ENCODE measurements around the gene TP63.

Gene TP63

DNA sequence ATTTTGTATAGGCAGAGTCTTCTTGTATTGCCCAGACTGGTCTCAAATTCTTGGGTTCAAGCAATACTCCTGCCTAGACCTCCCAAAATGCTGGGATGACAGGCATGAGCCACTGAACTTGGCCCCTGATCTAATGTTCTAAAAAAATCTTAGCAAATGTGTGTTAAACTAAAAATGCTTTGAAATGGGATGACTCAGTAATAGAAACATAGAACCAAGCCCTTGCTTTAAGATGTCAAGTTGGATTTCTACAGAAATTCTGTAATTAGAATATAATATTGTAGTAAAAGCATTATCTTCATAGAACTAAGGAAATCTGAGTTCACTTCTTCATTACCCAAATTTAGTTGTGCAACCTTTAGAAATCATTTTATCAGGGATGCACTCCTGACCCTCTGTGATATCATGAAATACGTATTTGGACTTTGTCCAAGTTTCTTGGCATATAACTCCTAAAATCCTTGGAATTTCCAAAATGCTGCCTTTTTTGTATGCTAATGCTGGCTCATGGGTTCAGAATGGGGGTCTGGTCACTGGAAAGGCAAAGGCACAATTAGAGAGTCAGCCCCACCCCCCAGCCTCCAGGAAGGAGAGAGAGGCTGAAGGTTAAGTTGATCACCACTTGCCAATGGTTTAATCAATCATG, 217.3 kb downstream of the TP63 start:
- DNase-seq (ENCODE audit: low read depth in 4 of 4, low spot score in 1 of 4): no peak

DNA sequence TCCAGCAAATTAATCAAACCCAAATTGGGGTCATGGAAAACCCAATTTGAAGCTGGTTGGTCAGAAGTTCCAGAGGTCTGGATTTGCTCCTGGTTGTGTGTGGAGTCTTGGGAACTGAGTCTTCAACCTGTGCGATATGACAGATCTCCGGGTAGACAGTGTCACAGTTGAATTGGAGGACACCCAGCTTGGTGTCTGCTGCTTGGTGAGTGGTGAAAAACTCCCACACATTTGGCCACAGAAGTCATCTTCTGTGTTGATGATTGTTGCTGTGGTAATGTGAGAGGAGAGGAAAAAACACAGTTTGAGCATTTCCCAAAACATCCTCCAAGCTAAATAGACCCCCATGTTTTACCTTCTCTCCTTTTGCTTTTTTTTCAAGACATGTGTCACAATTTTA, 218.1 kb downstream of the TP63 start:
- no peak for DNase-seq (ENCODE audit: low read depth in 4 of 4, low spot score in 1 of 4)

DNA sequence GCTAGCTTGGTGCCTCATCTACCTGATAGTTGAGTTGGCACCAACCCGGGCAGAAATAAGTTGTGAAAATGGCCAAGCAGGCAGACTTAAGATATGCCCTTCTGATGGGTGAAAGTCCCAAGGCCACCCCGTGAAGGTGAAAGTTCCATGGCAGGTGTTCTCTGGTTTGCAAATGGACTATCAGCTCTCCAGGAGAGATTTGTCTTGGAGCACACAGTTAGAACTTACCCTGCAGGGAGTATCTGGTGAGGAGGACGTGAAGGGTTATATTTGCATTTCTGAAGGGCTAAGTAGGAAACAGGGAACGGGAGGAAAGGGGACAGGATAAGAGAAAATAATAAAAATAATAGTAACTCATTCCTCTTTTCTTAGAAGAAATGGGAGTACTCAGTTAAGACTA, 220.5 kb downstream of the TP63 start:
- DNase-seq (ENCODE audit: low read depth in 4 of 4, low spot score in 1 of 4): no peak

DNA sequence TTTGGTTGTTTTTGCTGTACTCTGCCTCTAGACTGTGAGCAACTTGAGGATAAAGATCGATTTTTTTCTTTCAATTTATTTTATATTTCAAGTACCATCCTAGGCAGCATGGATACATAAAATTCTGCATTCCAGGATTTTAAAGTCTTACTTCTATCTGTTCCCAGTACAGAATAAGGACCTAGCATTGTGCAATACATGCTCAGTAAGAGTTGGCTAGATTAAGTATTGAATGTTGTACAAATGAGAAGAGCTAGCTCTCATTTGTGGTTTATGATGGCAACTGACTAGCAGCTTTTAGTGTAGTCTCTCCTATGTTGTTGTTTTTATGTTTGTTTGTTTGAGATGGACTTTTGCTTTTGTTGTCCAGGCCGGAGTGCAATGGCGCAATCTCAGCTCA, 222.7 kb downstream of the TP63 start:
- no peak for DNase-seq (ENCODE audit: low read depth in 4 of 4, low spot score in 1 of 4)

DNA sequence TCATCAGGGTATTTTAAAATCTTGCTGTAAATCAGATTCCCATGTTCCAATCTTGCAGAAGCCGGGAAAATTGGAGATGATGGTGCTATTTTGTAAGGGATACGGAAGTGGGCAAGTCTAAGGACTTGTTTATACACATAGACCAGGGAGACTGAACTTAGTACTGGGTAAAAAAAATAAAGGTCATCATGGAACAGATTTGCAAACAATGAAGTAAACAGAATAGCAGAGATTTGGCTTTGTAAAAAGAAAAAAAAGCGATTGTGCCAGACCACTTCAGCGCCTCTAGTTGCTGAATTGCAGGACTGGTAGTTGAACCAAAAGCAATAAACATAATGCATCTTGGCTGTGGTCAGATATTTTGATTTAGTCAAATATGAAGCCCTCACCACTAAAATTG, 229.1 kb downstream of the TP63 start:
- no peak for DNase-seq (ENCODE audit: low read depth in 4 of 4, low spot score in 1 of 4)

DNA sequence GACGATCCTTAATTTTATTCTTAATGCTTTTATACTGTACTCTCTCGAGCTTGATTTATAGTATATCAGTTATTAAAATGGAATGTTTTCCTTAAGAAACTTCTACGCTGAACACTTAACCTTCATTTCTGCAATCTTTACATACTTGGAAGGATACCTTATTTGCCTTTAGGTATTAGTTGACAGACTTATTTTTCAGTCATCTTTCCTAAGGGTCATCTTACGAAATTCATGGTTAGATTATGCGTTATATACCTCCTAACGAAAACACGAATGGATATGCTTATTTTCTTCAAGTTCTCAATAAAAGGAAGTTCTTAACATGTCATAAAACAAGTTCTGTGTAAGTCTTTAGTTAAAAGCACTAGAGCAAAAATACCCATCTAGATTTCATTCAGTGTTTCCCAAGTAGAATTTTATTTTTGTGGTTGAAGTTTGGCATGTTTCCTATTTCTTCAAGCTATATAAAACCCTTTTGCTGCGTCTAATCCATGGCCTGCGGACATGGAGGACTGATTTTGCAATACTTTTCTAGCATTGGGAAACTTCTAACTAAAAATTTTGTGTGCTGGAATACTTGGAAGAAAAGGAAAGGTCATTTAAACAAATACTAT, 231.3 kb downstream of the TP63 start:
- DNase-seq (ENCODE audit: low read depth in 4 of 4, low spot score in 1 of 4): no peak

DNA sequence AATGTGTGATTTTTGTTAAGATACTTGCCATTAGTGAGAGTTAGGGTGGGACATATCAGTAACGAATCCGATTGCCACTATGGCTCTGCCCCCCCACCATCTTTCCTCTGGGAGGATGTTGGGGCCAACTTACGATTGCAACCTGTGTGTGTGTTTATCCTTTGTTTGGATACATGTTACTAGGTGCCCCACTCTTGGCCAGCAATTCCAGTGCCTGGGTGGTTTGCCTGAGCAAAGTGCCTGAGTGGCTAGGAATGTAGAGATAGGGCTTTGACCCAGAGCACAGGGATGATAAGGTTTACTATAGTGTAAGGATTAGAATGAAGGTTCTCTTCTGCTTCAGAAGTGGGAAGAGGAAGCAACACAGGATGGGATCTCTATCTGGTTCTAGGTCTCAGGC, 231.8 kb downstream of the TP63 start:
- no peak for DNase-seq (ENCODE audit: low read depth in 4 of 4, low spot score in 1 of 4)

DNA sequence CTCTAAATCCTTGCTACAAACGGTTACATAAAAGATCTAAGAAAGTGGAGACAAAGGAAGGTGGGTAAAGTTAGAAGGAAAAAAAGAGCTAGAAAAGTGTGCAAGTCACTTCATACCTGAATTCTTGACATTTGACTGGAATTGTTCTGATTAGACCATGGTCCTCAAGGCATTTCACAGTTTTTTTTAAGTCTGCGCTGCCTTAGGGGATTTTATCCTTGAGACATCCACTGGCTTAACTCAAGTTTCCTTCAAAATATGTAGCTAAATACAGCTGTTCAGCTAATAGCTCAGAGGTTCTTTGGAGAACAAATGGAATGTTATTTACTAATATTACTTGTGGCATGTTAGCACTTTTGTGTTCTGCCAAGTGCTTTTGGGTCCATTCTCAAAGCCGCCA, 236.9 kb downstream of the TP63 start:
- no peak for DNase-seq (ENCODE audit: low read depth in 4 of 4, low spot score in 1 of 4)

DNA sequence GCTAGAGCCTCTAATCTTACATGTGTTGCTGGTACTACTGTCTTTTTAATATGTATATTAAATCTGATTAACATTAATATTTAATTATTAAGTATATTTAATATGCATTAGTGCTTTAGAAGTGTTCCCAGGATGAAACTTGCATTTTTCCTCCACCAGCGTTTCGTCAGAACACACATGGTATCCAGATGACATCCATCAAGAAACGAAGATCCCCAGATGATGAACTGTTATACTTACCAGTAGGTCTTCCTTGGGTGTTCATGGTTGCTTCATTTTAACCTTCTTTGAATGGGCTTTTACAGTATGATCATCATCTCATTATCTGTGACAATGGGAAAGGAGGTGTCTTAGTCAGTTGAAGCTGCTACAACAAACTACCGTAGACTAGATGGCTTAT, 238.0 kb downstream of the TP63 start:
- no peak for DNase-seq (ENCODE audit: low read depth in 4 of 4, low spot score in 1 of 4)

DNA sequence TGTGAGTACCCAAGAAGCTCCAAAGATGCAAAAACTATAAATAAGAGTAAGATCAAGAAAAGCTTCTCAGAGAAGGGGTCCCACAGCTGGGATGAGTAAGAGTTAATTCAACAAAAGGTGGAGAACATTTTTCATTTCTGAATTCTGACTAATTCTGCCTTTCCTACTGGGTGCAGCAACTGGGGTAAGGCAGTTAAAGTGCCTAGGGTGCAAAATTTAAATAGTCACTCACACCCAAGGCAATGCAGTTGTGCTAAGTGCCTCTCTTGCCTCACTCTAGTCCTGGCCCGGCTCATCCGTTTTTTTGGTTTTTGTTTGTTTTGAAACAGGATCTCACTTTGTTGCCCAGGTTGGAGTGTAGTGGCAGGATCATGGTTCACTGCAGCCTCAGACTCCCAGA, 240.2 kb downstream of the TP63 start:
- no peak for DNase-seq (ENCODE audit: low read depth in 4 of 4, low spot score in 1 of 4)

DNA sequence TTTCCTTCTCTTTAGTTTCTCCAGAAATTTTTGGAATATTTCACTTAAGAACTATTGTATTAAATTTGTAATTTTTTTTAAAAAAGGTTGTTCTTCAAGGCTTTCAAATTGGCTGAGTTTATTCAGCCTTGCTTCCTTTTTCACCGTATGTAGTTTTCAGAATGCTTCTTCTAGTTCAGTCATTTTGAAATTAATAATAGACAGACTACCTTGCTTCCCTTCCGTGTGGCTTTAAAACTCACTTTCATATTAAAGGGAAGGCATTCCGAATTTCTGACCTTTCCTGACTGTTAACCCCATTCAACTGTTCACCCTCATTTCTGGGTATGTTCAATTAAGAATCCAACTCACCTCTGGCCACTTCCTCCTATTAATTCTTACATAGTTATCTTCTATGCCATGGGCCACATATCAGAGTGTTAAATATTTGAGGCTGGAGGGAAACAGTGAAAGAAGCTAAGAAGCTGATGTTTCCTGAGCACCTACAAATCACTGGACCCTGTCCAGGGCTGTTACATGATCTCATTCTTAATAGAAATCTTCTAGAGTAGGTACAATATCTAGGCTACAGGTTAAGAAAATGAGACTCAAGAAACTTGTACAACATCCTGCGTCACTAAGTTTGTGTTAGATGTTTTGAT, 252.0 kb downstream of the TP63 start:
- no peak for DNase-seq (ENCODE audit: low read depth in 4 of 4, low spot score in 1 of 4)

DNA sequence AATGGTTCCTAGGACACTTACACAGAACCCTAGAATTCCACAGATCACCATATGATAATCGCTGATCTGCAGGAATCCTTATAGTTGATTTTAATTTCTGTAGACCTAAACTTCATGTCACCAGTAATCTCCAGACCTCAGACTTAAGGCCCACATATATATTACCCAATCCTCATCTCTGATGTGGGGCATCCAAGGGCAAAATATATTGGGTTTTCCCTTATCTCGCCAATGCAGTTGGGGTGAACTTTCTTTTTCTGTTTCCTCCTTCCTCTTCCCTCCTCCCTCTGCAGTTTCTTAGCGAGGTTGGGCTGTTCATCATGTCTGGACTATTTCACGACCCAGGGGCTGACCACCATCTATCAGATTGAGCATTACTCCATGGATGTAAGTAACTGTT, 259.3 kb downstream of the TP63 start:
- no peak for DNase-seq (ENCODE audit: low read depth in 4 of 4, low spot score in 1 of 4)

DNA sequence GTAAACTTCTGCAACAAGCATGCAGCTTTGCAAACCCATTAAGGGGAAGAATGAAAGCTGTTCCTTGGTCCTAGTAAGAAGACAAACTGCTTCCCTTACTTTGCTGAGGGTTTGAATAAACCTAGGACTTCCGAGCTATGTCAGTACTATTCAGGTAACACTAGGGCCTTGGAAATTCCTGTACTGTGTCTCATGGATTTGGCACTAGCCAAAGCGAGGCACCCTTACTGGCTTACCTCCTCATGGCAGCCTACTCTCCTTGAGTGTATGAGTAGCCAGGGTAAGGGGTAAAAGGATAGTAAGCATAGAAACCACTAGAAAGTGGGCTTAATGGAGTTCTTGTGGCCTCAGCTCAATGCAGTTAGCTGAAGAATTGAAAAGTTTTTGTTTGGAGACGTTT, 265.3 kb downstream of the TP63 start:
- no peak for DNase-seq (ENCODE audit: low read depth in 4 of 4, low spot score in 1 of 4)

DNA sequence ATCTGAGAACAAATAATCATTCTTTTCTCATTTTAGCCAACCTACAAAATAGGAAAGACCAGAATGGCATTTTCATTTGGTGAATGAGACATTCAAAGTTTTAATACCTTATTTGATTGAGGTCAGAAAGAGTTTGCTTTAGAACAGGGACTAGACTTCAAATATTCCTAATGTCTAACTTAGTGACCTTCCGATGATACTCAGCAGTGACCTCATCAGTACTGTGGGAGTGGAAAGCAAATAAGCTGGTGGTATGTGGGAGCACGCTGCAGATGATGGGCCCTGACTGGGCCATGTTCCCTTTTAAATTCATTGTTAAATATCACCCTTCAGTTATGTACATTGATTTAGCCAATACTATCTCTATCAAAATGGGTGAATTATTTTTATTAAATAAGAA, 266.2 kb downstream of the TP63 start:
- no peak for DNase-seq (ENCODE audit: low read depth in 4 of 4, low spot score in 1 of 4)

DNA sequence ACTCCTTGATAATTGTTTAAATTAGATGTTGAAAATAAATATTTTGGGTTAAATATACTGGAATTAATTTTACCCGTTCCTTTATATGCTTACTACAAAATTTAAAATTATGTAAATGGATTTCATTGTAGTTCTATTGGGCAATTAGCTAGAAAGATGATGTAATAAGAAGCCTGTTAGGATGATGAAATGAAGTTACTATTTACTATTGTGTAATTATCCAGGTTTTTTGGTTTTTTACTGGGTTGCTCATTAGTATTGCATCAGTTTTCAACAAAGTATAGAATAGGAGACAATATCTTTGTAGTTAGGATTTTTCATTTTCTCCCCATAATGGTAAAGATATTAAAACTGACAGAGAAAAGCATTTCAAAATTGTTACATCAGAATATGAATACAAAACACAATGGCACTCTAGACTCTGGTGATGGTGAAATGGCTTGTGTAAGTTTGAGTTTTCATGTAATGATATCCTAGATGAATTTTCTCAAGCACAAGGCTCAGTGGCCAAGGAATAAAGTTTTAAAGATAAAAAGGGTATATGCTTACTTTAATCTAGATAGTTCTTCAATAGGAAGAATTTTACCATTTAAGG, 267.5 kb downstream of the TP63 start:
- DNase-seq (ENCODE audit: low read depth in 4 of 4, low spot score in 1 of 4): no peak

DNA sequence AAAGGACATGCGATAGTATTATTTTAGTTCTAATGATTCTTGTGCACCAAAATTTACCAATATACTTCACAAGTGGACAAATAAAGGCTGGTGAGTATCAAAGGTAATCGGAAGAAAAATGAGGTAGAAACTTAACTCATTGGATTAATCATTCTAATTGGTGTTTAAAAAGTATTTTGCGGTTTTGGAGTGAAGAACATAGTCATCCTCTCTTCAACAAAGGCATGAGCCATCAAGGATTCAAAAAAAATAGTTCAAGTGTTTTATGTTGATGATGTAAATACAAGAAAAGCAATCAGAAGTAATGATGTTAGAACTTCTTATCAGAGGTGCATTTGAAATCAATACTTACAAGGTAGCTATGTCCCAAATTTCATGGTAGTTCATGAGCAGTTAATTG, 268.0 kb downstream of the TP63 start:
- DNase-seq (ENCODE audit: low read depth in 4 of 4, low spot score in 1 of 4): no peak

DNA sequence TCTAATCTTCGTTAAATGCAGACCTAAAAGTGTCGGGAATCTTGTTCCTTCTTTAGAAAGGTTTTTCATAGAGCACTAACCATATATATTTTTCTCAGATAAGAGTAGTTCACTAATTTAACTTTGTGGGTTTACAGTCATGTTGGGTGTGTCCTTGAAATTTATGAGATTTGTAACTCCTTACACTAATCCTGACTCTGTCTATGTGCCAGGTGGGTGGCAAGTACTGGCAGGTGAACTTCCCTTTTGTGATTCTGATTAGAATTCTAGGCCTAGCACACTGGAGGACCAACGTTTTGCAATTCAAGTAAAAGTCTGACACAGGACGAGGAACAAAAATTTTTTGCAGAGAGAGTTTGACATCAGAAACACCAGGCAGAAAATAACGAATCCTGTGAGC, 269.4 kb downstream of the TP63 start:
- no peak for DNase-seq (ENCODE audit: low read depth in 4 of 4, low spot score in 1 of 4)

DNA sequence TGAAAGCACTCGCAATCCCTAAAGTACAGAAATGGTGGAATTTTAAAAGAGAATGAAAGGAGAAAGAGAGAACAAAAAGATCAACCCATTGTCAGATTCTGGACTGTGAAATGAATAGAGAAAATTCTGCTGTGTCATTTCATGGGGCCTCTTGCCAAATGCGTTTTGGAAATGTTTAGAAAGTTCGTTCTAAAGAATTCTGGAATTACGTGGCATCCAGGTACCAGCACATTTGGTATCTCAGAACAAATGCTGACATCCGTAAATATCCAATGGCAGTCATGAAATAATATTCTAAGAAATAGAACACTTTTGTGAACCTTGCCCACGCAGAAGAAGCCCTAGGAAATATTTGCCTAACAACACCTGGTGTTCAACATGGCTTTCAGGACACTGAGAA, 270.3 kb downstream of the TP63 start:
- DNase-seq (ENCODE audit: low read depth in 4 of 4, low spot score in 1 of 4): no peak

DNA sequence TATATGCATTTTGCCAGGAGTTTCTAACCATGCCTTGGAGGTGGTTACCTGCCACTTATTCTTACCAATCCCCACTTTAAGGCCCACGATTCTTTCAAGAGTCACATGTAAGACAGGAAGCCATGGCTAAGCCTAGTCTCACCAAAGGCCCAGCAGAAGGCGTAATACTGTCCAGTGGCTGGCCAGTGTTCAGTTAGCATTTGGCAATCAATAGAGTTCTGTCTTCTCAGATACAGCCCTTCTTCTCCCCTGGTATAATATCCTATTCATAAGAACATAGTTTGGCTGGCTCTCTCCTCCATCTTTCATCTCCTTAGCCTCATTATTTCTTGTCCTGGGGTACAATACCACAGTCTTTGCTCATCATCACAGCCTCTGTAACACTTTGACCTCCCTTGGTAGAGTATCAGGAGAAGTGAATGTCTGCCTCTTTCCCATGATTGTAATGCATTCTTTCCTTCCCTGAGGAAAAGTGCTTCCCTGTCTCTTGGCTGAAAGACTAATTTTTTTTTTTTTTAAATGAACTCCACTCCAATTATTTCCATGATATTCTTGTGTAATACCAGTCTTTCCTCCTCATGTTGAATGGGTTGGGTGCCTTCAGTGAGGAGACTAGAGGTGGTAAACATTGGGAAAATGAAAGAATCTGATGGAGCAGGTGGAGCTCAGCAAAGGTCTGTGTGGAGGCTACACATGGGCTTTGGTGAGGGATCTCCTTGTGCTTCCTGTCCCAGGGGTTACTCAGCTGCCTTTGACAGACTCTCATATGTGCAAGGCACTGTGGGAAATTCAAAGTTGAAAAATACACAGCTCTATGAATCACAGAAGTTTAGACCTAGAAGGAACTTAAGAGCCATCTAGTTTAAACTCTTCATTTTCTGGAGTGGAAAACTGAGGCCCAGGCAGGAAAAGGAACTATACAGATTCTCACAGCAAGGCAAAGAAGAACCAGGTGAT, 271.3 kb downstream of the TP63 start:
- no peak for DNase-seq (ENCODE audit: low read depth in 4 of 4, low spot score in 1 of 4)

DNA sequence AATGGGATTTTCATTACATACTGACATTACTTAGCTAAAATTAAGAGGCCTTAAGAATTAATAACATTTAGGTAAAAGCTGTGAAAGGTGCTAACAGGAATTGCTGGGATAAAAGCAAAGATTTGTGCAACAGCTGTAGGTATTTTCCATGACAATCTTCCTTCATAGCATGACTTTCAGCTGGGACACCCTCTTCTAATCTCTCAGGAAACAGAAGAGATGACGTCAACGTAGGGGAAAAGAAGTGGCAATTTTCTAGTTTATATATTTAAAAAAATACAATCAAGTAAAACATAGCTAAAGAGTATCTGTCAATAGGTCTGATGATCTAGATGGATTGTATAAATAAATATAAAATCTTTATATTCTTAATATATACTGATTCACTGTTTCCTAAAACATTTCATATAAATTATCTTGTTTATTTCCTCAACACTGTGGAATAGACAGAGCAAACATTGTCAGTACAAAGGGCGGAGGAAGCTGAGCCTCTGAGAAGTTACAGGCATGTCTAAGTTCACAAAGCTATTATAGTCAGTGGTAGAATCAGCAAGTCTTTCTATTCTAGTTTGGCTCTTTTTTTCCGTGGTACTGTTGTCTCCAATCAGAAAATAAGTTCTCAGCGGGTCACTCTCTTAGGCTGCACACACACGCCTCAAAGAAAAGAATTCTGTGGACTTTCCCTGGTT, 272.5 kb downstream of the TP63 start:
- no peak for DNase-seq (ENCODE audit: low read depth in 4 of 4, low spot score in 1 of 4)

DNA sequence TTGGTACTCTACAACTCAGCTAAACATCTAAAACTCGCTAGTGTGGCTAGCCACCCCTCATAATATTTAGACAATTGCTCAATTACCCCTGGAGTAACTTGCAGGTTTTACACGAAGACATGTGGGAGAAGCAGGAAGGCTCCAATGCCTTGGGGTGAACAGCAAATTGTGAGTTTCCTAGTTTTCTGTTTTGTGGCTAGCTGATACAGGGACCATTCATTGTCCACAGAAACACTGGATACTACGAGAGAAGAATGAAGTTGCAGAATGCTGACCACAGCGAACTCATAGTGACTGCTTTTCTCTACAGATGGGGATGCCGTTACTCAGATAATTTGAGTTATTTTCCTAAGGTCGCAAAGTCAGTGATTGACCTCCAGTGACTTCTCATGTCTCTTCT, 276.6 kb downstream of the TP63 start:
- DNase-seq (ENCODE audit: low read depth in 4 of 4, low spot score in 1 of 4): no peak
